OCI-LY3 (cell line): ENCODE data around the gene TRIM14.

Experiments used
- CTCF ChIP-seq: fragments of 200-600, 300-600 bp; sonication (generic); IDR thresholded peaks from 2 replicates; pipeline ENCODE4 v1.5.1; 2014; ENCODE audit warnings: antibody characterized with exemption, low read length, low read depth
- EZH2phosphoT487 ChIP-seq: fragments of 200-600 bp; shearing (Covaris generic); IDR thresholded peaks from 2 replicates; pipeline ENCODE4 v1.6.1; 2018; ENCODE audit warnings: antibody characterized with exemption, mixed run types, low read depth

GRCh38 chr9:98038958-98039357 is 80.1 kb downstream of the TRIM14 start:
- TF ChIP-seq CTCF = peak; percentile 22; the same call in 1 of the 2 replicates
- TF ChIP-seq EZH2phosphoT487 = no peak
